ENCODE results near the gene HDLBP.

Gene HDLBP

GRCh38 chr2:241239552-241240202 is 75.8 kb downstream of the HDLBP start:
- ChIA-PET POLR2A (no interaction called here), CTCF (no interaction called here)
- no peak for TF ChIP-seq CTCF (IDR thresholded peaks at IDR 0.05; ENCODE audit: control extremely low read depth, extremely low read depth, low read depth, missing control alignments)
- DNase-seq (ENCODE audit: extremely low spot score) = no peak

- DNase-seq (ENCODE audit: extremely low spot score) = no peak
- ChIA-PET CTCF (interaction anchor here (1.7 kb wide), 1 partner anchor 153 kb away, joined by 3 read pairs; no protein-coding TSS in a partner anchor), POLR2A (no interaction called here)
- no peak for TF ChIP-seq CTCF (IDR thresholded peaks at IDR 0.05; ENCODE audit: control extremely low read depth, extremely low read depth, low read depth, missing control alignments)
Observed at GRCh38 chr2:241238693-241239198, 76.7 kb downstream of the HDLBP start.

GRCh38 chr2:241237949-241238371 is 77.5 kb downstream of the HDLBP start:
- ChIA-PET CTCF (interaction anchor here (1.7 kb wide), 1 partner anchor 154 kb away, joined by 3 read pairs; no protein-coding TSS in a partner anchor), POLR2A (no interaction called here)
- no peak for DNase-seq (ENCODE audit: extremely low spot score)
- no peak for TF ChIP-seq CTCF (IDR thresholded peaks at IDR 0.05; ENCODE audit: control extremely low read depth, extremely low read depth, low read depth, missing control alignments)

- TF ChIP-seq CTCF (IDR thresholded peaks at IDR 0.05; ENCODE audit: control extremely low read depth, extremely low read depth, low read depth, missing control alignments) = no peak
Observed at GRCh38 chr2:241237047-241237446, 78.4 kb downstream of the HDLBP start.

GRCh38 chr2:241235859-241236593 is 79.4 kb downstream of the HDLBP start:
- TF ChIP-seq CTCF (IDR thresholded peaks at IDR 0.05; ENCODE audit: control extremely low read depth, extremely low read depth, low read depth, missing control alignments) = no peak
- DNase-seq (ENCODE audit: extremely low spot score) = no peak
- ChIA-PET POLR2A (no interaction called here), CTCF (interaction anchor here (1.0 to 1.3 kb wide), 2 partner anchors 10 to 14 kb away, joined by 3 to 4 read pairs; no protein-coding TSS in a partner anchor)

More at GRCh38 chr2:241237047-241237446, 78.4 kb downstream of the HDLBP start:
- DNase-seq (ENCODE audit: extremely low spot score) = no peak
- CTCF ChIA-PET = interaction anchor here (1.3 to 1.7 kb wide), 2 partner anchors 15 to 155 kb away, joined by 3 read pairs; no protein-coding TSS in a partner anchor
- POLR2A ChIA-PET = interaction anchor here (0.6 kb wide), 1 partner anchor 15 kb away, joined by 3 read pairs; no protein-coding TSS in a partner anchor

- POLR2A ChIA-PET = no interaction called here
Observed at GRCh38 chr2:241234962-241235740, 80.3 kb downstream of the HDLBP start.

More at GRCh38 chr2:241234962-241235740, 80.3 kb downstream of the HDLBP start:
- DNase-seq (ENCODE audit: extremely low spot score) = no peak
- CTCF ChIA-PET = no interaction called here
- no peak for TF ChIP-seq CTCF (IDR thresholded peaks at IDR 0.05; ENCODE audit: control extremely low read depth, extremely low read depth, low read depth, missing control alignments)
